OCI-LY3 (cell line): ENCODE data around the gene ADGRL4.

ENCODE experiments used
- EZH2phosphoT487 ChIP-seq: fragments of 200-600 bp; shearing (Covaris generic); IDR thresholded peaks from 2 replicates; pipeline ENCODE4 v1.6.1; 2018; ENCODE audit warnings: antibody characterized with exemption, mixed run types, low read depth
- TF ChIP-seq, protein P1 (sequence below): fragments of 200-600, 300-600 bp; sonication (generic); IDR thresholded peaks from 2 replicates; pipeline ENCODE4 v1.5.1; 2014; ENCODE audit warnings: antibody characterized with exemption, low read length, low read depth

DNA sequence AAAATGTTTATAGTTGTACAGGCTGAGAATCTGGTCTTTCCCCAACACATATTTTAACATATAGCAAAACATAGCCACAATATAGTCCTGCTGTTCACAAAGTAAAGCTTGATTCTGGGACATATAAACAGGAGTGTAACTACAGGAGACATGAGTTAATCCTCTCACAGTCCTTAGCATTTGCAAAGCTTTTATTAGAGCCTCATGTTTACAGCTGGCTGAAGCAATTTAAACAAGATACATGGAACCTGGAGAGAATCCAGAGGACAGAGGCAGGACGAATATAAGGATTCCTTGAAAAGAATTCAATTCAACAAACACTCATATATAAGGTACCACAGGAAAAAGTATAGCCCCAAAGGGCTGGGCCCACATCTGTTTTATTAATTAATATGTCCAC, 163.4 kb downstream of the ADGRL4 start:
- TF ChIP-seq, protein P1, sequence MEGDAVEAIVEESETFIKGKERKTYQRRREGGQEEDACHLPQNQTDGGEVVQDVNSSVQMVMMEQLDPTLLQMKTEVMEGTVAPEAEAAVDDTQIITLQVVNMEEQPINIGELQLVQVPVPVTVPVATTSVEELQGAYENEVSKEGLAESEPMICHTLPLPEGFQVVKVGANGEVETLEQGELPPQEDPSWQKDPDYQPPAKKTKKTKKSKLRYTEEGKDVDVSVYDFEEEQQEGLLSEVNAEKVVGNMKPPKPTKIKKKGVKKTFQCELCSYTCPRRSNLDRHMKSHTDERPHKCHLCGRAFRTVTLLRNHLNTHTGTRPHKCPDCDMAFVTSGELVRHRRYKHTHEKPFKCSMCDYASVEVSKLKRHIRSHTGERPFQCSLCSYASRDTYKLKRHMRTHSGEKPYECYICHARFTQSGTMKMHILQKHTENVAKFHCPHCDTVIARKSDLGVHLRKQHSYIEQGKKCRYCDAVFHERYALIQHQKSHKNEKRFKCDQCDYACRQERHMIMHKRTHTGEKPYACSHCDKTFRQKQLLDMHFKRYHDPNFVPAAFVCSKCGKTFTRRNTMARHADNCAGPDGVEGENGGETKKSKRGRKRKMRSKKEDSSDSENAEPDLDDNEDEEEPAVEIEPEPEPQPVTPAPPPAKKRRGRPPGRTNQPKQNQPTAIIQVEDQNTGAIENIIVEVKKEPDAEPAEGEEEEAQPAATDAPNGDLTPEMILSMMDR, result no peak
- TF ChIP-seq EZH2phosphoT487, result no peak
